SW 1271 (cell line): ENCODE measurements around the gene CCNT2.
"Not testable (repeated sequence)": the region's sequence is repeated elsewhere in the genome, so short reads cannot be mapped to it uniquely, and the experiment has no call there.

Experiments used
- DNase-seq, 2 experiments: peaks; one replicate each; lab custom pipeline; 2025; lab: John Stamatoyannopoulos, UW

CCNT2 gene

DNA sequence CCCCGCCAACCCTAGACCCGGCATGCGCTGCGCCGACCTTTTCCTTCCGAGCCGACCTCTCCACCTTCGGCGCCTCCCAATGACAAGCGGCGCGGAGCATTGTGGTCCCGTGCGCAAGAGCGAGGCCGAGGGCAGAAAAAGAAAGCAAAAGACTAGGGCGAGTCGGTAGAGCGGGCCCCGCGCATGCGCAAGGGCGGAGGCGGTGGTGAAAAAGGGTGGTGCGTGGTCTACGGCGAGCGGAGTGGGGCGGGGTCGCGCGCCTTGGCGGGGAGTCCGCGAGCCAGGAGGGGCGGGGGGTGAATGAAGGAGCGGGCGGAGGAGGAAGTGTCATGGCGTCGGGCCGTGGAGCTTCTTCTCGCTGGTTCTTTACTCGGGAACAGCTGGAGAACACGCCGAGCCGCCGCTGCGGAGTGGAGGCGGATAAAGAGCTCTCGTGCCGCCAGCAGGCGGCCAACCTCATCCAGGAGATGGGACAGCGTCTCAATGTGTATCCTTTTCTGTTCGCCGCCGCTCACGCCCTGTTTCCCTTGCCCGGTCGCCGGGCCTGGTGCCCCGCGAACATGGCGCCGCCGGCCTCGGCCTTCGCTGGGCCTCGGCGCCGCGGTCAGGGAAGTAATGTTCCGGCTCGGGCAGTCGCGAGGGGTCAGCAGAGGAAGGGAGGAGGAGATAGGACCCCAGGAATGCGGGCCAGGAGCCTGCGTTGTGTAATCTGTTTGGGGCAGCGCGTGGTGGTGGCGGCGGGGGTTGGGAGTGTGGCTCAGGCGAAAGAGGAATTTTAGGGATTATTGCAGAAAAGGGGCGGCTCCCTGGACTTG lies at the start of gene CCNT2:
CCNT2 (plus strand) TSS at position 297 of the 815 bp plus-strand sequence; CDS start at position 330, 33 bp downstream.
- peak; percentile 98 to 99 for DNase-seq

GRCh38 chr2:134869946-134870736 lies 48.5 kb upstream of the CCNT2 start:
- DNase-seq = no peak

DNA sequence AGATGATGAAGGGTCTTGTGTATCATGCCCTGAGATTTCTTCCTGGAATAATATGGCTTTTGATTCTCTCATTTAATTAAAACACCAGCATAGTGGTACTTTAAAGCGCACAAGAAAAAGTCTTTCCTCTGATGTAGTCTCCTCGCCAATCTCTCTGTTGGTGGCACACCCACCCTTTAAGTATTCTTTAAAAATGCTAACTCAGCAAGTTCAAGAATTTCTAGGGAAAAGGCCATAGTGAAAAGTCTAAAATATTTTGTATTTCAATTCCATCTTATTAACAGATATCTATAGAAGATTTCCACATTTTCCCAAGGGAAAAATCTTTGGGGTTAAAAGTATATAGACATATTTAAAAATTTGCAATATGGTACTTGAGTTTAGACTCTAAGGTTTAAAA lies 45.5 kb upstream of the CCNT2 start:
- DNase-seq = no peak

DNA sequence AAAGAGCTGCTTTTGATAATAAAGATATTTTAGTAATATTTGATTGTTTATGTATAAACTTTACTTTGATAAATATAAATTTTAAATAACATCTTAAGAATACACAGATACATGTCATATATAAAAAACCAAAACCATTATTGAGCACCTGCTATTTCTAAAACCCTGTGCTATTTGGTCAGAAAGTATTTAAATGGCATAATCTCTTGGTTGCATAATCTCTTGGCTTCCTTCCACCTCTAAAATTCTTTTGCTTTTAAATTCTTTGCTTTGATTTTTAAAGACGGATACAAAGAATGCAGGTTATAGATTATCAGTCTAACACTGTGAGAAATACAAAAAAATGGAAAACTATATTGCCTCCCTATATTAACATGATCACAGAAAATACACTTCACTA lies 43.3 kb upstream of the CCNT2 start:
- DNase-seq = no peak

- DNase-seq = no peak
Observed at GRCh38 chr2:134882773-134883172, 35.8 kb upstream of the CCNT2 start.

DNA sequence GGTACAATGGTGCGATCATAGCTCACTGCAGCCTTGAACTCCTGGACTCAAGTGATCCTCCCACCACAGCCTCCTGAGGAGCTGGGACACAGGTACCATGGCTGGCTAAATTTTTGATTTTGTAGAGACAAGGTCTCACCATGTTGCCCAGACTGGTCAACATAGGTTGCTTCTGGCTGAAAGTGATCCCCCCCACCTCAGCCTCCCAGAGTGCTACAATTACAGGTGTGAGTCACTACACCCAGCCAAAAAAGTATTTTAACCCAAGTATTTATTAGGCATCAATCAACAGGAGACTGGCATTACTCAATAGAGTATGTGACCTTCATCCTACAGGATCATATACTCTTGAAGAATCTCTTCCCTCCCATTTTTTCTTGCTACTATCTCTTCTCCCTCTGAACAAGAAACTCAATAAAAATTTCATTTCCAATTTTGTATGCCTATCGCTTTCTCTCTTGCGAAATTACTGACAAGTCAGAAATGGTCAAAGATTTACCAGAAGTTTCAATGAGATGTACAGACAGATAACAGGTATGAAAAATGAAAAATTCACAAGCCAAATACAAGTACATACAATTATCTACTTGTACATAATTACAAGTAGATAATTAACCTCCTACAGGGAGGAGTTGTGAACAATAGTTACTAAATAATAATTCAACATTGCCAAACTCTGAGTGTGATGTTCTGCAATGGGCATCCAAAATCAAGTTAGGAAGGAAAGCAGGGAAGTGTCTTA lies 34.9 kb upstream of the CCNT2 start:
- no peak for DNase-seq

GRCh38 chr2:134884435-134884834 lies 34.2 kb upstream of the CCNT2 start:
- no peak for DNase-seq

DNA sequence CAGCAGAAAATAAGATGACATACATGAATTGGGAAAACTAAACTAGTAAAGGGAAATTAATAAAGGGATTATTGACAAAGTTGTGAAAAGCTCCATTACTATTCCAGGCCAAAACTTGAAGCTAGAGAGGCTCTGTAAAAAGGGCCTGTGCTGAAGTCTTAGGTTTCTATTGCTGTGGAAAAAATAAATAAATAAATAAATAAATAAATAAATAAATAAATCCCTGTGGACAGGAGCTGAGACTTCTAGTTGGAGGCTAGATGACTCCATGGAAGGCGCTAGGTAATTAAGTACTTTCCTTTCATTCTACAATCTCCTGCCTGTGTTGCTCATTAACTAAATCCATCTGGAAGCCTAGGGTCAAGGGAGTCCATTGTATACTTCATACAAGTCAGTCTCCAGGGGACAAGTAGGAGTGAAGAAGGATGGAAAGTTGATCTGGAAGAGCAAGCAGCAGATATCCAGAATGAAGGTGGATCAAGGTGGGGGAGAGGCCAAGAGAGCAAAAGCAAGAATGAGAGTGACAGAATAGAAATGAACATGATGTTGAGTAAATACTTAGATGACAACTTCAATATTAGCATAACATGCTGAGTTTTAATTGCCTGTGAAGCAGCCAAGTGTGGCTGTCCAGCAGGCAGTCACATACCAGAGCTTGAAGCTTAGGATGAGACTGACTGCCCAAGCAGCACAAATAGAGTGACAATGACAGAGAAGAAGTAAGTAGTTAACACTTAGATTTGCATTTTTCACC lies 26.2 kb upstream of the CCNT2 start:
- no peak for DNase-seq

GRCh38 chr2:134897932-134898331 lies 20.7 kb upstream of the CCNT2 start:
- peak in 1 of 2 experiments; percentile 31 for DNase-seq

- no peak for DNase-seq
Observed at GRCh38 chr2:134899204-134899603, 19.4 kb upstream of the CCNT2 start.

DNA sequence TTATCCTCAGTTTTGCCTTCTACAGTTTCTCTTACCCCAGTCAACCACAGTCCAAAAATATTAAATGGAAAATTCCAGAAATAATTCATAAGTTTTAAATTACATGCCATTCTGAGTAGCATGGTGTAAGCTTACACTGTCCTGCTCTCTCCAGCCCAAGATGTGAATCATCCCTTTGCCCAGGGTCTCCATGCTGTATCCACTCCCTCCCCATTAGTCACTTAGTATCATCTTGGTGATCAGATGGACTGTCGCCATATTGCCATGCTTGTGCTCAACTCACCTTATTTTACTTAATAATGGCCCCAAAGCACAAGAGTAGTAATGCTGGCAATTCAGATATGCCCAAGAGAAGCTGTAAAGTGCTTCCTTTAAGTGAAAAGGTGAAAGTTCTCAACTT lies 18.5 kb upstream of the CCNT2 start:
- DNase-seq = no peak

GRCh38 chr2:134903701-134904100 lies 14.9 kb upstream of the CCNT2 start:
- DNase-seq = not testable (repeated sequence)

- DNase-seq = no peak
Observed at GRCh38 chr2:134905168-134905567, 13.5 kb upstream of the CCNT2 start.

GRCh38 chr2:134906726-134907125 lies 11.9 kb upstream of the CCNT2 start:
- no peak for DNase-seq

GRCh38 chr2:134907441-134908116 lies 11.0 kb upstream of the CCNT2 start:
- not testable (repeated sequence) for DNase-seq

- DNase-seq = no peak
Observed at GRCh38 chr2:134910763-134911399, 7.7 kb upstream of the CCNT2 start.

- no peak for DNase-seq
Observed at GRCh38 chr2:134911400-134911785, 7.2 kb upstream of the CCNT2 start.

DNA sequence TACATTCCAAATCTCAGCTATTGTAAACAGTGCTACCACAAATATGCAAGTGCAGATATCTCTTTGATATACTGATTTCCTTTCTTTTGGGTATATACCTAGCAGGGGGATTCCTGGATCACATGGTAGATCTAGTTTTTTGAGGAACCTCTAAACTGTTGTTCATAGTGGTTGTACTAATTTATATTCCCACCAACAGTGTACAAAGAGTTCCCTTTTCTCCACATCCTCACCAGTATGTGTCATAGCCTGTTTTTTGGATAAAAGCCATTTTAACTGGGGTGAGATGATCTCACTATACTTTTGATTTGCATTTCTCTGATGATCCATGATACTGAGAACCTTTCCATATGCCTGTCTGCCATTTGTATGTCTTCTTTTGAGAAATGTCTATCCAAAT lies 6.3 kb upstream of the CCNT2 start:
- no peak for DNase-seq

GRCh38 chr2:134917360-134917865 lies 1.2 kb upstream of the CCNT2 start:
- no peak for DNase-seq

DNA sequence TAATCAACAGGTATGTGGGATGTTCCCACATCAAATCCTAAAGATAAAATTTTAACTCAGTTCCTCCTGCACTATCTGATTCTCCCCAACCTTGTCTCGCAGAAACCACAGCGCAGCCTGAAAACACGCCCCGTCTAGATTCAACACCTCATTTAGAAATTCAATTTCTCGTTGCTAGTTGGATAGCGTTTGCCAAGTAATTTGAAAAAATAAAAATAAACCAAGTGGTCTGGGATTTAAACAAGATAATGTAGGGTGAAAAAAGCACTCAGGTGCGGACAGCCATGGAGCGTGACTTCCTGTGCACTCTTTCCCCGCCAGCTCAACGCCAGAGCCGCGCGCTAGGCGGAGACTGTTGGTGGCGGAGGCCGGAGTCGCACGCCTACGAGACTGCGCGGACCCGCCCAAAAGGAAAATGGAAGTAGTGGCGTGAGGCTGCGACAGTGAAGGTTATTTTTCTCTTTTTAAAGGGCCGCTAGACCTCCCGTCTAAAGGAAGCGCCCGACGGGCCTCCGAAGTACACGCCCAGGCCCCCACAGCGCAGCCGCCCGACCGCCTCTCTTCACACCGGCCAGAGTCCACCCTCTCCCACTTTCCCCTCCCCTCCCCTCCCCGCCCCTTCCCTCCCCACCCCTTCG lies 615 bp upstream of the CCNT2 start:
- DNase-seq = peak; percentile 96 to 99
